Pulmonary artery endothelial cell (primary cell): ENCODE data around the gene MAP3K20. TPM values are rescaled to one million over a fixed set of nuclear protein-coding genes. Genes with fewer than 3 reads are reported as not detected.
"Not testable (repeated sequence)": the region's sequence is repeated elsewhere in the genome, so short reads cannot be mapped to it uniquely, and the experiment has no call there.

ENCODE experiments used
- DNase-seq: peaks from one replicate; pipeline ENCODE4 v3.0.0-alpha.2; 2011; ENCODE audit warnings: low read depth, low spot score
- total RNA-seq: library from RNA; depleted of rRNA; stranded (reverse); fragments of >200 nt; gene quantifications from 2 replicates; pipeline ENCODE4 v1.2.3, GENCODE V29; 2014

MAP3K20 gene
- total RNA-seq, 1 donor from 2014 or later = 31.7 TPM

DNA sequence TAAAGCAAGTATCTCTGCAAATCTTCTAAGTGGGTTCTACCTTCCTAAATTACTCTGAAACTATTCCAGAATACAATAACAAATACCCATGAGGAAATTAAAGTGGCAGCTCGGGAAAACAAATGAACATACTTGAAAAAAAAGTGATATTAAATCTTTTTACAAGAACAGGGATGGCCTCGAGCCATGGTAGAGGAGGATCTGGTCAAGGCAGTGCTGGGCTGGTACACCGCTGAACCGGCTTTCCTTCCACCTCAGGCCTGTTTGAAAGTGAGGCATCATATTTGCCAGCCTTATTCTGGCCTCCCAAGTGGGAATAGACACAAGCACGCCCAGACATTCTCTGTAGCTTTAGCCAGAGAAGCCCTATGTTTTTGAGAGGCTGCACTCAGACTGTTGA, 154.5 kb downstream of the MAP3K20 start:
- DNase-seq = no peak

DNA sequence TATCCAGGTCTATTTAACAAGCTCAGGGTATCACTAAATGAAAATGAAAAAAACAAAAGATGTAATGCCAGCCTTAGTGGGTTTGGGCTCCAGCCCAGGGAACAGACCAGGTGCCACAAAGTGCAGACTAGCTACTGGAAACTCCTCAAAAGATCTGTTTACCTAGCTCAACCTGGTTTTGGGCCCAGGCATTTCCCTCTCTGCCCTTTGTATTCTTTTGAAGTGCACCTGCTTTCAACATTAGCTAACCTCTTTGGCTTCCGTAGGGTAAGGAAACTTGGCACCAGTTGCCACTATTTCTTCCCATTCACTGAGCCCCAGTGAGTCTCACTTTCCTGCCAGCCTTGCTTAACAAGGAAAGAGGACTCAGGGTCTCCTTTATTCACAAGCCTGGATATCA, 155.4 kb downstream of the MAP3K20 start:
- no peak for DNase-seq

DNA sequence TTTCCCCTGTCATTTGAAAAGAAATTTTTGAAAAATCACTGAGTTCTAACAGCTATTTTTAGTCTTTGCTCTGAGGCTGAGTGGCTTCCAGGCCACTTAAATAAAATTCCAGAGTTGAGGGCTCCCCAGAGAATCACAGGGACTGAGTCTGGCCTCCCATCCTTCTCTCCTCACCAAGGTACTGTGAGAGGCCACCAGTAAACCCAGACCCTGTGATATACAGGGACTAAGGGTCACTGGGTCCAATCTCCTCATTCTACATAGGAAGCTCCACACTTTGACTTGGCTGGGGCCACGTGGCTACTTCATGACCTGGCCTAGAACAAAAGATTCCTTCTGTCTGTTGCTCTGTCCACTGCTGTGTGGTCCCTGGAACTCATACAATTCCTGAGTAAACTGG, 155.8 kb downstream of the MAP3K20 start:
- DNase-seq = no peak

DNA sequence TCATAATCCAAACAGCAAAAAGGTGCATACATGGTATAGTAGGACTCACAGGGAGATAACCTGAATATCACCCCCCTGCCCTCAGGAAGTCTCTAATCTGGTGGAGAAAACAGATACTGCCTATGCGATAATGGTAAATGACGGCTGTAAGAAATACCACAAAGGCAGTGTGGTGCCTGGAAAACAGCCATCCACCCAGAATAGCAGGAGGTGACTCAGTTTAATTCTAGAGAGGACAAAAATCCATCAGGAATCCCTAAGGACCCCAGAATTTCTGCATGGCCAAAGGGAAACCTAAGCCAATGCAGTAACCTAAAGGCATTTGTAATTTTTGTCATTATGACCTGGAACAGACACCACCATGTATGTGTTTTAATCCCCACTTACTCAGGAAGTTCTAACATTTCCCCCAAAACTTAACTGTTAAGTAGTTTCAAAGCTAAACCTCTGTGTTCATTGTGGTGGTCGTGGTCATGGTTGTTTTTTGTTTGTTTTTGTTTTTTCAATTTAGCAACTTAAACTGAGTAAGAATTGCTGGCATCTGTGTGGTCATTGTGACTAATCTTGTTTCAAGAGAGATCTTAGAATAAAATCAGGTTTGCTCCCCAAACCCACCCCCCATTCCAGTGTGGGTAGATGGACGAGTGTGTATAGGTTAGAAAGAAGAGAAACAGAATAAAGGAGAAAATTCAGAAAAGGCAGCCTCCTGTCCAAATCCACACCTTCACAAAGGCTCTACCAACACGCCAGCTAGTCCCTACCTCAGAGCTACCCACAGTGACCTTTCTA, 157.5 kb downstream of the MAP3K20 start:
- no peak for DNase-seq

DNA sequence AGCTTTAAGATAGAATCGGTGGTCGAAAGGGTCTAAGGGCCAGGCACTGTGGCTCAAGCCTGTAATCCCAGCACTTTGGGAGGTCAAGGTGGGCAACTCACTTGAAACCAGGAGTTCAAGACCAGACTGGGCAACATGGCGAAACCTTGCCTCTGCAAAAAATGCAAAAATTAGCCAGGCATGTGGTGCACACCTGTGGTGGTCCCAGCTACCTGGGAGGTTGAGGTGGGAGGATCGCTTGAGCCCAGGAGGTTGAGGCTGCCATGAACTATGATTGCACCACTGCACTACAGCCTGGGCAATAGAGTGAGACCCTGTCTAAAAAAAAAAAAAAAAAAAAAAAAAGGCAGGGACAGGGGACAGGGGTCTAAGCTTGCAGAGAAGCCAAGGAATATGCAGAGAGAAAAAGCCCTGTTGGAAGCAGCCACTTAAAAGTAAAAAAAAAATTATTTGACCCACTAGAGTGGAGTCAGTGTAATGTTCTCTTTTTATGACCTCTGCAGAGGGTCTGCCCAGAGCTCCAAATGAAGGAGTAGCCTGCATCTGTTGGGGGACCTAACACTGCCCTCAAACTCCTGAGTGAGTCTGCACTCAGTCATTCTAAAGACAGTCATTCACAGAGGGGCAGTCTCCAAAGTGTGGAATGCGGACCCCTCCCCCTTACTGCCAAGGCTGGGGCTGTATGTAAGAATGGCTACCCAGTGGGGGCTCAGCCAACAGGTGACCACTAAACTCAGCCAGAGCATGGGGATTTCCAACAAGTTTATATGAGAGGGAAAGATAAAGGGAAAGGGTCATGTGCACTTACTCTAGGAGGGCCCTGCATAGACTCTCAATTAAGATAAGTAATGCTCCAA, 160.5 kb downstream of the MAP3K20 start:
- no peak for DNase-seq

DNA sequence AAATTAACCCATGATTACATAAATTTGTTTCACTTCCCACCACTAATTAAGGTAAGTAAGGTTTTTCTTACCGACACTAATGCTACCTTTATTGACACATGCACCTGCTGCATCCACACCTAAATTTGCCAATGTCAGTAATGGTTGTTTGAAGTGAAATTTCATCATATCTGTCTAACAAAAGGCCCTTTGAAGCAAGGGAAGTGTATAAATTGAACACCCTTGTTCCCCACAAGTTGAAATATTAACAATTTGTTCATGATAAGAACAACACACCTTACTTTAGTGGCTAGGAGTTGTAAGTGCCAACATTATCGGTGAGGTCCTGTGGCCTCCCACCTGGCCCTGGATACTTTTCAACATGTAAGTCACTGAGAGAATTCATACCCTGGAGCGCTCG, 162.7 kb downstream of the MAP3K20 start:
- no peak for DNase-seq

DNA sequence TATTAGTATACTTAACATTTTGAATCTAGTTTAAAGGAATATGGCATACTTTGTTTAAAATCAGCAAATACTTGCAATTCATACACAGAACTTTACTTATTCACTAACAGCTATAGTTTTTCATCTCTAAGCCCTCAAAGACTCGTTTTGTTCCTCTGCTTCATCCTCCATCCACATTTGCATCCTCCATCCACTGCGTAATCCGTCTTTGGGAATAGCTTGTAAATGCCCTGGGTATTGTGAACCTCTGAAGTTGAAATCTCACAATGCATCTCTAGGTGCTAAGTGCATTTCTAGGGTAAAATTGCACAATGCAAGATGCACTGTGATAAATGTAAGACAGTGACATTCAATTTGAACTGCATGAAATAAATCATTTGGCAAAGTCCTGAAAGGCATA, 163.2 kb downstream of the MAP3K20 start:
- DNase-seq = no peak

DNA sequence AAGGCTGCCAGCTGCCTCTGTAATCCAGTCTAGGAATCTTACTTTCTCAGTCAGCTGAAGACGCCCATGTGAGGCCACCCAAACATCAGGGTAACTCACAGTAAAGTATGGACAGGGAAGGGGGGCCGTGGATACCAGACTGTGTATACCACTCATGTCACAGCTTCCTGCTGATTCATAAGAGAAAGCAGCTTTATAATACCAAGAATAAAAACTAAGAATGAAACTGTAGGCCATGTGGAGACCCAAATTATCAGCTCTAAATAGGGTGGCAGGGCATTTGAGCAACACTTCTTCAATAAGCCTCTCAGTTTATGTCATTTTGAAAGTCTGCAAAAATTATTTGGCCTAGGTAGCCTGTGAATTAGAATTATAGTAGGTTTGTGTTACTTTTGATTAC, 164.0 kb downstream of the MAP3K20 start:
- DNase-seq = no peak

DNA sequence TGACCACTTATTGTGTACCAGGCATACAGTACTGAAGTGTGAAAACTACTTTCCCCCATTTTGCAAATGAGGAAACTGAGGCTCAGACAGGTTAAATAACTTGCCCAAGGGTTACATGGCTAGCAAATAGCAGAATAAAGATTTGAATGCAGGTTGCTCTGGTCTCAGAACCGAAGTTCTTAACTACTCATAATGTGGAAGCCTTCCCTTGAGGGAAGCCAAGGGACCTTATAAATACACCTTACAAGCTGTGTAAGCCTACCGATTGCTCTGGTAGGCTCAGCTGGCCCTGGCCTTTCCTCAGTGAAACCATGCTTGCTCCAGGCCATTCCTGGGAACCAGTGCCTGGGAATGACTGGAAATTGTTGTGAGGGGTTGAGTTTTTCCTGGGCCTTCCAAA, 164.4 kb downstream of the MAP3K20 start:
- DNase-seq = no peak

DNA sequence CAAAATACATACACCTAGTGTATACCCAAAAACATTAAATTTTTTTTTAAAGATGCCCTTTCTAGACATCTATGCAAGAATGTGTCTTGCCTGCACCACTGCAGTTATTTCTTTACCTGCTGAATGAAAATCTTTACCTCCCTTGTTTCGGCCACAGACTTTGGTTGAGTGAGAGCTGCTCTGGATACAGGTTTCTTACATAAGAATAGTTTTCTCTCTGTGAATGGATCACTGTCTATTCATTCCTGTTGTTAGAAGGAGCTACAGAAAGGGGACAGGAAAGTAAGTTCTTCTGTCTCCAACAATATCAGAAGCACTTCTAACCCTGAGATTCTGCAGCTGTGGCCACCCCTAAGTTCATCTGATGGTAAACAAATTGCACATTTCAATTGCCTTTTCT, 166.0 kb downstream of the MAP3K20 start:
- no peak for DNase-seq

DNA sequence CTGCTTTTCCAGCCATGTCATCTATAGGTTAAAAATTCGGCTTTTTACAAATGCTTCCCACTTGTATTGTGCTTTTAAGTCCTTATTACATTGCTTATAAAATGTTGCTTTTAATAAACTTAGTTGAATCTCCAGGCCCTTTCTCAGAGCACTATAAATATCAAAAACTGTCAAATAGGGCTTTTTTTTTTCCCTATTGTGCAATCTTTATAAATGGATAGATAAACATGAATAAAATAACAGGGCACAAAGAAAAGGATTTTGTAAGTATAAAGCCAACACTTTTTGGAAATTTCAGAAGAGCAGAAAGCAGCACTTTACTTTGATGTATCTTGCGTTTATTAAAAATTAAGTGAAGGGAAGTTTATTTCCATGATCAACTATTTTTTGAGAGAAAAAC, 171.5 kb downstream of the MAP3K20 start:
- DNase-seq = no peak

DNA sequence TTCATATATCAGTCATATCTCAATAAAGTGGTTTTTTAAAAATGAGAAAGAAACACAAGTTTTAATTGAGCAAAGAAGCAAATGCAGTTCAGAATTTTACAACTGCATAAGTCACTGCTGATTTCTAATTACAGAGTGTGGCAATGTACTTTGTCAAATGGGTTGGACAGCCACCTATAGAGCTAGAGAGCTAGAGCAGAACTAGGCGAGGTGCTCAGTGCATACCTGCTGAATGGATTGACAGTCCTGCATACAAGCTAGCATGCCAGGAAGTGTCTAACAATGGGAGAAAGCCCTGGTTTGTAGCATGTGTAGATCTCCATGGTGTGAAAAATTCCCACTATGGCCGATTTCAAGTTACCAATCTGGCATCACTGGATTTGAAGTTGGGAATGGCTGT, 172.7 kb downstream of the MAP3K20 start:
- no peak for DNase-seq

DNA sequence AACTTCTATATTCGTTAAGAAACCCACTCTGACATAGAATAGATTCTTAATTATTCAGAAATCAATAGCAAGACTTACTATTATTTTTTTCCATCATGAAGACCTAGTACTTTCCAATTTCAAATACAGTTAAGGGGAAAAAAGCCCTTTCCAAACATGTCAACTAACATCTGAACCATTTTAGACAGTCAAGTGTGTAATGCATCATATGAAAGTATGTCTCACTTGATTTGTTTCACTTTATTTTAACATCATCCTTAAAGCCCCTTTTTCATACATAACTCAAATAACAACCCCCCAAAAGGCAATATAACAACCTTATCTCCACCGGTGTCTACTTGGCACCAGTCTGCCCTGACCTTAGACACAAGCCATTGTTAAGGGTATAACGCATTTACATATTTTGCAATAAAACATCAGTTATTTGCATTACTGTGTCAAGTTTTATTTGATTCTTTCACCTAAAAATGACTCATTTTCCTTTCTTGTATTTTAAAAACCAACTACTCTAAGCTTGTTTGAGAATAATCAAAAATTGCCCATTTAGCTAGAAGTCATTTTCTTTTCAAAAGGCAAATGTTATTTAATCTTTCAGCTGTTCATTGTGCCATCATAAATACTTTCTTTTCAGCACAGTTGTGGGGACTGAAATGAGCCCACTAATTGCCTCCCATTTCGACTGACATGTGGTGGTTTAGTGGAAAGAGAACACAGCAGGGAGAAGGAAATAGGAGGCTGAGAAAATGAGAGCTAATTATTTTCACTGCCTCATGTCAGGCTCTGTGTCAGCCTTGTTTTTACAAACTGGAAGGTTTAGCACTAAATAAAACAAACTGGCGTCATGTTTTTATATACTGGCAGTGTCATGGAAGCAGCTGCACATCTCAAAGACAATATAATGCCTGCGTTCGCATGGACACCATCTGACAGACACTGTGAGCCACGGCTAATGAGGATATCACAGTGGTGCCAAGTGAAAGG, 174.3 kb downstream of the MAP3K20 start:
- no peak for DNase-seq

DNA sequence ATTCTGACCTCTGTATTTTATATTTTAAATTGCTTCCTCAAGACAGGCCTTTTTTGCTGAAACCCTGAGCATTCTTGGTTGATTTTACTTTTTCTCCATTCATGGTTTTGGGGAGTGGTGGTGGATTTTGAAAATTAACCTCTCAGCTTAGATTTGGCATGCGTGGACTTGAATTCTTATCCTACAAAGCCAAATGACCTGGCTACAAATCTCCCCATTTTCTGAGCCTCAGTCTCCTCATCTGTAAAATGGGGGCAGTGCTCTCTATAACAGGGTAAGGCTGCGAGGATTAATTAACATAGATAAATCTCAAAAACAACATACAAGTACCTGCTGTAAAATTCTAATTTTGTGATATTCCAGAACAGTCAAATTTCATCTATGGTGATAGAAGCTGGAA, 175.6 kb downstream of the MAP3K20 start:
- DNase-seq = no peak

DNA sequence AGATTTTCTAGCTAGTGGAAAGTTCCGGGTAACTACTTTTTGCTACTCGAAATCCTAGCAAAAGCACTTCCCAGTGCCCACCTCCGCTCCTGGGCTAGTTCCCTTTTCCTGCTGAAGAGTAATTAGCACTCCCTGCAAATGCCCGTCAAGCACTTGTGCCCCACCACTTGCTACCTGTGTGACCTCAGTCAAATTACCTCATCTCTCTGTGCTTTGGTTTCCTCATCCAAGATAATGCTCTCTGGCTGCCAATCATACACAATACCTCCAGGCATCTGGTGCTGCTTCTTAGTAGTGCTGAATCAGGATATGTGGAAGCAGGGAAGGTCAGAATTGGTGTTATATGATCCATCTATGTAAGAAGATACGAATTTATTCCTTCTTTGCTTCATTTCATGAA, 176.9 kb downstream of the MAP3K20 start:
- DNase-seq = no peak

DNA sequence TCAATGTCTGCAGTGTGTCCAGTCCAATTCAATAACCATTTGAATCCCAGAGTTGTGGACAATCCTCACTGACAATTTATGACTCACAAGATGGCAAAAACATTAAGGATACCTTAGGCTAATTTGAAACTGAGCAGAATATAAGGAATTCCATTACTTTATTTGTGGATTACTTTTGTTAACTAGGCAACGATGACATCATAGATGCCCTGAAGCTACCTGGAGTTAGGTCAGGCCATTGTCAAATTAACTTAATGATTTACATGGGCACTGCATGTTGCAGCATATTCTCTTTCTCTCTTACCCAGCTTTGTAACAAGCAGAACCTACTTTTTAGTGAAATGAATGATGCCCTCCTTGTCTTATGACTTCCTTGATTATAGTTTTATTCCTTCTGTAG, 179.0 kb downstream of the MAP3K20 start:
- no peak for DNase-seq

DNA sequence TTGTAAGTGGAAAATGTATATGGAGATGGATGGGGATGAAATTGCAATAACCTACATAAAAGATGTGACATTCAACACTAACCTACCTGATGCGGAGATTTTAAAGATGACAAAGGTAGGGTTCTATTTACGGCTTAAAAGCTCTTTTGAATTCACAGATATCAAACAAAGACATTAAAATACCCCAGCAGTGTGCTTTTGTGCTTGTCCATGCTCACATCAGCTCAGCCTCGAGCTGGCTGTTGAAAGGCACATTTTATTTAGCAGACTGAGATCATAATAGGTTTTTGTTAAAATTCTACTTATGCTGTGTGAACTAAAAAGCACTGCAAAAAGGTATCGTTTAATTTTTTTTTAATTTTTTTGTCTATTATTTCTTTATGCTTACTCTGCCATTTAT, 183.1 kb downstream of the MAP3K20 start:
- no peak for DNase-seq

DNA sequence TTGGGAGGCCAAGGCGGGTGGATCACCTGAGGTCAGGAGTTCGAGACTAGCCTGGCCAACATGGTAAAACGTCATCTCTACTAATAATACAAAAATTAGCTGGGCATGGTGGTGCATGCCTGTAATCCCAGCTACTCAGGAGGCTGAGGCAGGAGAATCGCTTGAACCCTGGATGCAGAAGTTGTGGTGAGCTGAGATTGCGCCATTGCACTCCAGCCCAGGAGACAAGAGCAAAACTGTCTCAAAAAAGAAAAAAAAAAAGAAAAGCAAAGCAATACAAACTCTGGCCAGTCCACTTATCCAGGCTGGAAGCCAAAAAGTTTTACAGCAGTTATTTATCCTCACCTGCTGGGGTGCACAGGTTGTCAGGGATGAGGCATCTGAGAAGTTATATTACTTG, 186.7 kb downstream of the MAP3K20 start:
- DNase-seq = not testable (repeated sequence)

DNA sequence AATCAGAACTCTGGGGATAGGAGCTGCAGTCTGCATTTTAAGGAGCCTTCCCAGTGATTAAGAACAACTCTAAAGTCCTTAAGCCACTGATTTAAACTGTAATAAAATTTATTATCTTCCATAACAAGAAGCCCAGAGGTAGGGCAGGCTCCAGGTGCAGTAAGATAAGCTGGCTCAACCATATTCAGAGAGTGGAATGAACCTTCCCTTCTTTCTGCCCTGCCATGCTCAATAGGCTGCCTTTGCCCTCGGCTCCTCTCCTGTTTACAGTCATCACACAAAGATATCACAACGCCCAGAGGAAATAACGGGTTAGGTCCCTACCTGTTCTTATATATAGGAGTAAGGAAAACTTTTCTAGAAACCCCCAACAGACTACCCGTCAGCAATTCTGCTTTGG, 188.5 kb downstream of the MAP3K20 start:
- DNase-seq = no peak

DNA sequence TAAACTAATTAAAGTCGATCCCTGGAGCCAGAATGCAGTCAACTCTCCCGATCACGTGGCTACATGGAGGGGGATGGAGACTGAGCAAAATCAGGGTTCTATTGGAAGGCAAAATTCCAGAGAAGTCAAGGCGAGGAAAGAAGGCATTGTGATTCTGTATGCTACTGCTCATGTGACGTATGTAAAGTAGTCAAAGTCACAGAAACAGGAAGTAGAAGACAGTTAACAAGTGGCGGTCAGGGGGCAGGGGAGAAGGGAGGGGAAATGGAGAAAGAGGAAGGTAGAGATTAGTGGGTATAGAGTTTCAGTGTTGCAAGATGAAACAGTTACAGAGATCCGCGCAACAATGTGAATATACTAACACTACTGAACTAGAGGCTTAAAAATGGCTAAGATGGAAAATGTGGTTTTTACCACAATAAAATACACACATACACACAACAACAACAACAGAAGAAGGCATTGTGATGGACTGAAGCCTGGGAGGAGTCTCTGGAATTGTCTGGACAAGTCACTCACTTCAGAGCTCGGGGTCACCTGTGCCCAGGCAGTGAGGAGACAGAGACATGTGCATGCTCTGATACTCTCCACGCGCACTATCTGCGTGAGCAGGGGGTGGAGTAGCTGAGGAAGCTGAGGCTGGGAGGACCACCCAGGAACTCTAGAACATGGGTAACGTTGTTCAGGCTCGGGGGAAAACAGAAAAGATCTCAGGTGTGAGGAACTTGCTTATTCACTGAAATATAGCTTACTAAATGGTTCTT, 189.1 kb downstream of the MAP3K20 start:
- no peak for DNase-seq

DNA sequence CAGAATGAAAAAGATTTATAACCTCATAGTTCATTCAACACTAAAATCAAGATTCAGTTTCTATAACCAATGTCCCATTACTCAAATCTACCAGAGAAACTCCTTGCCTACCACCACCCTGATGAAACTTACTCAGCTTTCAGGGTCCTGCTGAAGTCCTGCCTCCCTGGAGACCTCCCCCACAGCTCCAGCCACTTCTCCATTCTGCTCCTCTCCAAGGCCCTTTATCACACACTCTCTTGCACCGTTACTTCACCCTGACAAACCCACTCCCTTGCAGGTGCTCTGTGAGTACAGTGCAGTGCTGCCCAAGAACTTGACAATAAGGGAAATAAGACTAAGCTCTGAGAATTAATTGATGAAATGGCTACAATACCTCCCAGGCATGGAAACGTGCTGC, 195.5 kb downstream of the MAP3K20 start:
- no peak for DNase-seq
